ENCODE data around the gene CALR3. TPM values are rescaled to one million over a fixed set of nuclear protein-coding genes. Genes with fewer than 3 reads are reported as not detected.
A peak's percentile ranks its signal among the peaks of the same experiment; 100 is the strongest.
"Not testable (repeated sequence)": the region's sequence is repeated elsewhere in the genome, so short reads cannot be mapped to it uniquely, and the experiment has no call there.

The CALR3 gene
- polyA plus RNA-seq, 1 donor from 2014 or later: not detected

- Histone ChIP-seq H3K4me3 (ENCODE audit: low read length) (peak overlapping the region; percentile 77), H3K79me2 (replicated peaks; ENCODE audit: insufficient read depth, low read length) (peaks cover 42% of the 10 kb centered on the region)
- H3K9me3 ChIP-seq (ENCODE audit: low read length); H3K9me2 ChIP-seq (ENCODE audit: insufficient read depth, low read length); H3K9ac ChIP-seq (ENCODE audit: low read length); H3F3A ChIP-seq (ENCODE audit: insufficient read depth, low read length, poor library complexity, severe bottlenecking); H4K20me1 ChIP-seq (ENCODE audit: insufficient read depth); H3K4me2 ChIP-seq (ENCODE audit: low read length); H3K27me3 ChIP-seq (ENCODE audit: insufficient read depth, low read depth, low read length); H3K27ac ChIP-seq (ENCODE audit: low read length); H3K36me3 ChIP-seq (ENCODE audit: insufficient read depth, low read length); H2AFZ ChIP-seq (ENCODE audit: low read depth, low read length): not testable (repeated sequence)
Observed at GRCh38 chr19:16543734-16544133, 47.8 kb upstream of the CALR3 start.

- Histone ChIP-seq H2AFZ (ENCODE audit: low read depth, low read length) (peak overlapping the region; percentile 77), H4K20me1 (ENCODE audit: insufficient read depth) (no peaks in the 10 kb centered on the region), H3K27ac (ENCODE audit: low read length) (peak overlapping the region; percentile 71), H3K9me3 (ENCODE audit: low read length) (no peaks in the 10 kb centered on the region), H3K79me2 (replicated peaks; ENCODE audit: insufficient read depth, low read length) (peaks cover 42% of the 10 kb centered on the region), H3F3A (ENCODE audit: insufficient read depth, low read length, poor library complexity, severe bottlenecking) (no peaks in the 10 kb centered on the region), H3K36me3 (ENCODE audit: insufficient read depth, low read length) (no peaks in the 10 kb centered on the region), H3K9ac (ENCODE audit: low read length) (peak overlapping the region; percentile 87), H3K4me3 (ENCODE audit: low read length) (peak overlapping the region; percentile 77), H3K27me3 (ENCODE audit: insufficient read depth, low read depth, low read length) (no peaks in the 10 kb centered on the region), H3K4me2 (ENCODE audit: low read length) (peak overlapping the region; percentile 84), H3K9me2 (ENCODE audit: insufficient read depth, low read length) (no peaks in the 10 kb centered on the region)
- TF ChIP-seq CTCF (IDR thresholded peaks at IDR 0.05; ENCODE audit: poor library complexity, severe bottlenecking) (no peak), MXI1 (conservative IDR thresholded peaks at IDR 0.05; ENCODE audit: poor library complexity, severe bottlenecking) (no peak), TAF1 (IDR thresholded peaks at IDR 0.05; ENCODE audit: low read depth) (no peak), POLR2AphosphoS5 (IDR thresholded peaks at IDR 0.05) (no peak), SMC3 (conservative IDR thresholded peaks at IDR 0.05; ENCODE audit: poor library complexity) (no peak), RAD21 (conservative IDR thresholded peaks at IDR 0.05) (no peak), EP300 (conservative IDR thresholded peaks at IDR 0.05; ENCODE audit: poor library complexity, severe bottlenecking) (no peak), REST (IDR thresholded peaks at IDR 0.05; ENCODE audit: borderline replicate concordance) (no peak), EZH2 (IDR thresholded peaks at IDR 0.05; ENCODE audit: borderline replicate concordance, insufficient read depth, low read length, poor library complexity, severe bottlenecking) (no peak)
Observed at GRCh38 chr19:16542910-16543472, 47.0 kb upstream of the CALR3 start.

All from neural cell (in vitro differentiated cells).